GM10266 (cell line): ENCODE data around the gene LRRC4C.

Source experiments
- DNase-seq: peaks from one replicate; pipeline ENCODE4 v3.0.0; 2012; ENCODE audit errors: extremely low spot score
- CTCF ChIP-seq: IDR thresholded peaks from 2 replicates; pipeline ENCODE4 v1.5.1; 2012; ENCODE audit warnings: mild to moderate bottlenecking, low read depth; ENCODE audit not compliant: control insufficient read depth, insufficient read depth; ENCODE audit errors: missing control alignments

The LRRC4C gene

GRCh38 chr11:41065432-41065831 lies 394.0 kb downstream of the LRRC4C start:
- no peak for DNase-seq
- TF ChIP-seq CTCF, result no peak

GRCh38 chr11:41058138-41058537 lies 401.3 kb downstream of the LRRC4C start:
- no peak for TF ChIP-seq CTCF

GRCh38 chr11:41056892-41057569 lies 402.4 kb downstream of the LRRC4C start:
- no peak for TF ChIP-seq CTCF
- DNase-seq, result no peak

More at GRCh38 chr11:41058138-41058537, 401.3 kb downstream of the LRRC4C start:
- DNase-seq, result no peak

GRCh38 chr11:41053894-41054293 lies 405.6 kb downstream of the LRRC4C start:
- DNase-seq, result no peak
- TF ChIP-seq CTCF, result no peak

- no peak for DNase-seq
These were observed 407.4 kb downstream of the LRRC4C start for GRCh38 chr11:41051919-41052635.

GRCh38 chr11:41050791-41051190 lies 408.7 kb downstream of the LRRC4C start:
- no peak for TF ChIP-seq CTCF
- DNase-seq, result no peak

More at GRCh38 chr11:41051919-41052635, 407.4 kb downstream of the LRRC4C start:
- no peak for TF ChIP-seq CTCF

GRCh38 chr11:41047229-41047628 lies 412.2 kb downstream of the LRRC4C start:
- no peak for DNase-seq
- no peak for TF ChIP-seq CTCF
